GM23338 (cell line): ENCODE results near the gene JAM2. TPM values are rescaled to one million over a fixed set of nuclear protein-coding genes. Genes with fewer than 3 reads are reported as not detected.

Source experiments
- ATAC-seq: fragments of 200-7000 bp; cut with Tn5 transposase; 3 replicates; pipeline ENCODE4 v1.9.1; 2020
- DNase-seq: peaks from one replicate; pipeline ENCODE4 v3.0.0-alpha.2; 2015; ENCODE audit warnings: low spot score
- H2AFZ ChIP-seq: fragments of 200-600 bp; sonication (generic); 2 replicates; pipeline ENCODE4 v1.8.0; 2016; ENCODE audit warnings: antibody characterized with exemption, mild to moderate bottlenecking, moderate library complexity
- H3F3A ChIP-seq: fragments of 200-600 bp; sonication (generic); replicated peaks from 2 replicates; pipeline ENCODE4 v1.8.0; 2017; ENCODE audit warnings: antibody characterized with exemption, mixed run types, low read depth
- H3K27ac ChIP-seq: fragments of 200-600 bp; sonication (generic); 2 replicates; pipeline ENCODE4 v1.6.1; 2016; ENCODE audit warnings: low read depth
- H3K27me3 ChIP-seq: fragments of 200-600 bp; sonication (generic); 2 replicates; pipeline ENCODE4 v1.8.0; 2016; ENCODE audit warnings: mild to moderate bottlenecking, mixed run types, moderate library complexity; ENCODE audit not compliant: insufficient read depth
- H3K36me3 ChIP-seq: fragments of 200-600 bp; sonication (generic); 2 replicates; pipeline ENCODE4 v1.8.0; 2016; ENCODE audit warnings: mild to moderate bottlenecking; ENCODE audit not compliant: insufficient read depth
- H3K4me1 ChIP-seq: fragments of 200-600 bp; sonication (generic); 2 replicates; pipeline ENCODE4 v1.8.0; 2016; ENCODE audit warnings: mild to moderate bottlenecking, moderate library complexity; ENCODE audit not compliant: insufficient read depth
- H3K4me2 ChIP-seq: fragments of 200-600 bp; sonication (generic); 2 replicates; pipeline ENCODE4 v1.7.1; 2017; ENCODE audit warnings: mixed run types
- H3K4me3 ChIP-seq: fragments of 200-600 bp; sonication (generic); 2 replicates; pipeline ENCODE4 v1.6.1; 2016; ENCODE audit warnings: mixed run types
- H3K79me2 ChIP-seq: fragments of 200-600 bp; sonication (generic); replicated peaks from 2 replicates; pipeline ENCODE4 v1.8.0; 2017; ENCODE audit warnings: mild to moderate bottlenecking; ENCODE audit not compliant: insufficient read depth
- H3K9me2 ChIP-seq: fragments of 200-600 bp; sonication (generic); 2 replicates; pipeline ENCODE4 v1.8.0; 2017; ENCODE audit not compliant: insufficient read depth
- H4K20me1 ChIP-seq: fragments of 200-600 bp; sonication (generic); replicated peaks from 2 replicates; pipeline ENCODE4 v1.8.0; 2017; ENCODE audit warnings: mild to moderate bottlenecking; ENCODE audit not compliant: insufficient read depth
- H3K27ac Mint-ChIP-seq: 2 replicates; pipeline ENCODE4 v1.8.0; 2020; ENCODE audit warnings: inconsistent platforms, mild to moderate bottlenecking, moderate library complexity, mixed read lengths
- H3K27me3 Mint-ChIP-seq: 3 replicates; pipeline ENCODE4 v1.8.0; 2022; ENCODE audit warnings: low read depth, mild to moderate bottlenecking, moderate library complexity, mixed read lengths, inconsistent platforms; ENCODE audit not compliant: insufficient read depth, poor library complexity
- H3K36me3 Mint-ChIP-seq: 3 replicates; pipeline ENCODE4 v1.8.0; 2021; ENCODE audit warnings: low read depth, mild to moderate bottlenecking, inconsistent platforms, moderate library complexity, mixed read lengths
- H3K4me1 Mint-ChIP-seq: 3 replicates; pipeline ENCODE4 v1.8.0; 2020; ENCODE audit warnings: mild to moderate bottlenecking, inconsistent platforms, mixed read lengths
- H3K4me3 Mint-ChIP-seq: 3 replicates; pipeline ENCODE4 v1.8.0; 2021; ENCODE audit warnings: moderate library complexity, mild to moderate bottlenecking, inconsistent platforms, mixed read lengths
- H3K9me3 Mint-ChIP-seq: 3 replicates; pipeline ENCODE4 v1.8.0; 2020; ENCODE audit warnings: moderate library complexity, mild to moderate bottlenecking, inconsistent platforms, mixed read lengths
- CREB1 ChIP-seq: fragments of 250-450 bp; sonication (Bioruptor Pico); IDR thresholded peaks from 2 replicates; pipeline ENCODE4 v1.5.0; 2020; ENCODE audit warnings: low read depth, mild to moderate bottlenecking, moderate library complexity
- NANOG ChIP-seq: IDR thresholded peaks from 2 replicates; pipeline ENCODE4 v1.6.1; 2016; ENCODE audit warnings: antibody characterized with exemption, borderline replicate concordance
- POLR2AphosphoS5 ChIP-seq: IDR thresholded peaks from 2 replicates; pipeline ENCODE4 v1.6.1; 2016; ENCODE audit warnings: antibody characterized with exemption, low read depth
- STAT1 ChIP-seq: IDR thresholded peaks from one replicate; pipeline ENCODE4 v1.6.1; 2016; ENCODE audit warnings: antibody characterized with exemption; ENCODE audit not compliant: unreplicated experiment
- ZNF331 ChIP-seq: fragments of 250-450 bp; sonication (Bioruptor Pico); IDR thresholded peaks from 2 replicates; pipeline ENCODE4 v1.5.0; 2020; ENCODE audit warnings: low read depth, mild to moderate bottlenecking, moderate library complexity
- polyA plus RNA-seq: library from polyadenylated mRNA; unstranded; fragments of >200 nt; fragmentation: Nextera tagmentation; extraction: Ambion mirVana; gene quantifications from 2 replicates; pipeline ENCODE4 v1.2.1, GENCODE V29; 2016
- total RNA-seq: library from RNA; depleted of rRNA; stranded (reverse); fragments of >200 nt; shearing (Covaris generic); gene quantifications from 2 replicates; pipeline ENCODE4 v1.2.3, GENCODE V29; 2014
- TF ChIP-seq, protein P1 (sequence below): fragments of 250-450 bp; sonication (Bioruptor Pico); IDR thresholded peaks from 2 replicates; pipeline ENCODE4 v1.5.0; 2020; ENCODE audit warnings: mild to moderate bottlenecking, moderate library complexity
- TF ChIP-seq, protein P2 (sequence below): IDR thresholded peaks from one replicate; pipeline ENCODE4 v1.6.1; 2018; ENCODE audit warnings: antibody characterized with exemption; ENCODE audit not compliant: unreplicated experiment
- TF ChIP-seq, protein P3 (sequence below), 2 experiments: fragments of 200-600 bp in 1 of 2; sonication (generic) in 1 of 2; conservative IDR thresholded peaks; 2 replicates each; pipeline versions ENCODE4 v1.5.1 to v1.6.1; 2016 to 2017; ENCODE audit warnings: antibody characterized with exemption in 2 of 2, low read depth in 2 of 2, mild to moderate bottlenecking in 2 of 2, moderate library complexity in 1 of 2

The JAM2 gene
- total and polyA plus RNA-seq, 2 experiments from 2014 or later: 4.9 to 14.6 TPM

DNA sequence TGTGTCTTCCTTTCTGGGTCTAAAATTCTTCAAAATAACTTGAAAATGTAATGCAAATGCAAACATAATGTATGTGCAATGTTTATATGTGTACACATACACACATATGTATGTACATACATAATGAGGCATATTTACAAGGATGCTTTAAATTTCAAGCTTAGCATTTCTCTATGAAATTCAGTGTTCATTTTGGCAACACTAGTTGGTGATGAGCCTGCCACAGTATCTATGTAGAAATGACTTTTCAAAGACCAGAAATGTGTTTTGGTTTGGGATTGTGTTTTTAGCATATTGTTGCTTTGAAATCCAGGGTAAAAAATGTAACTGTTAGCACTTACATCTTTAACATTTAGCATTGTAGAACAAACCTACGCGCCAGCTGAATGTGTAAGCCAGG is 105.8 kb downstream of the JAM2 start (continued):
- TF ChIP-seq, protein P1, sequence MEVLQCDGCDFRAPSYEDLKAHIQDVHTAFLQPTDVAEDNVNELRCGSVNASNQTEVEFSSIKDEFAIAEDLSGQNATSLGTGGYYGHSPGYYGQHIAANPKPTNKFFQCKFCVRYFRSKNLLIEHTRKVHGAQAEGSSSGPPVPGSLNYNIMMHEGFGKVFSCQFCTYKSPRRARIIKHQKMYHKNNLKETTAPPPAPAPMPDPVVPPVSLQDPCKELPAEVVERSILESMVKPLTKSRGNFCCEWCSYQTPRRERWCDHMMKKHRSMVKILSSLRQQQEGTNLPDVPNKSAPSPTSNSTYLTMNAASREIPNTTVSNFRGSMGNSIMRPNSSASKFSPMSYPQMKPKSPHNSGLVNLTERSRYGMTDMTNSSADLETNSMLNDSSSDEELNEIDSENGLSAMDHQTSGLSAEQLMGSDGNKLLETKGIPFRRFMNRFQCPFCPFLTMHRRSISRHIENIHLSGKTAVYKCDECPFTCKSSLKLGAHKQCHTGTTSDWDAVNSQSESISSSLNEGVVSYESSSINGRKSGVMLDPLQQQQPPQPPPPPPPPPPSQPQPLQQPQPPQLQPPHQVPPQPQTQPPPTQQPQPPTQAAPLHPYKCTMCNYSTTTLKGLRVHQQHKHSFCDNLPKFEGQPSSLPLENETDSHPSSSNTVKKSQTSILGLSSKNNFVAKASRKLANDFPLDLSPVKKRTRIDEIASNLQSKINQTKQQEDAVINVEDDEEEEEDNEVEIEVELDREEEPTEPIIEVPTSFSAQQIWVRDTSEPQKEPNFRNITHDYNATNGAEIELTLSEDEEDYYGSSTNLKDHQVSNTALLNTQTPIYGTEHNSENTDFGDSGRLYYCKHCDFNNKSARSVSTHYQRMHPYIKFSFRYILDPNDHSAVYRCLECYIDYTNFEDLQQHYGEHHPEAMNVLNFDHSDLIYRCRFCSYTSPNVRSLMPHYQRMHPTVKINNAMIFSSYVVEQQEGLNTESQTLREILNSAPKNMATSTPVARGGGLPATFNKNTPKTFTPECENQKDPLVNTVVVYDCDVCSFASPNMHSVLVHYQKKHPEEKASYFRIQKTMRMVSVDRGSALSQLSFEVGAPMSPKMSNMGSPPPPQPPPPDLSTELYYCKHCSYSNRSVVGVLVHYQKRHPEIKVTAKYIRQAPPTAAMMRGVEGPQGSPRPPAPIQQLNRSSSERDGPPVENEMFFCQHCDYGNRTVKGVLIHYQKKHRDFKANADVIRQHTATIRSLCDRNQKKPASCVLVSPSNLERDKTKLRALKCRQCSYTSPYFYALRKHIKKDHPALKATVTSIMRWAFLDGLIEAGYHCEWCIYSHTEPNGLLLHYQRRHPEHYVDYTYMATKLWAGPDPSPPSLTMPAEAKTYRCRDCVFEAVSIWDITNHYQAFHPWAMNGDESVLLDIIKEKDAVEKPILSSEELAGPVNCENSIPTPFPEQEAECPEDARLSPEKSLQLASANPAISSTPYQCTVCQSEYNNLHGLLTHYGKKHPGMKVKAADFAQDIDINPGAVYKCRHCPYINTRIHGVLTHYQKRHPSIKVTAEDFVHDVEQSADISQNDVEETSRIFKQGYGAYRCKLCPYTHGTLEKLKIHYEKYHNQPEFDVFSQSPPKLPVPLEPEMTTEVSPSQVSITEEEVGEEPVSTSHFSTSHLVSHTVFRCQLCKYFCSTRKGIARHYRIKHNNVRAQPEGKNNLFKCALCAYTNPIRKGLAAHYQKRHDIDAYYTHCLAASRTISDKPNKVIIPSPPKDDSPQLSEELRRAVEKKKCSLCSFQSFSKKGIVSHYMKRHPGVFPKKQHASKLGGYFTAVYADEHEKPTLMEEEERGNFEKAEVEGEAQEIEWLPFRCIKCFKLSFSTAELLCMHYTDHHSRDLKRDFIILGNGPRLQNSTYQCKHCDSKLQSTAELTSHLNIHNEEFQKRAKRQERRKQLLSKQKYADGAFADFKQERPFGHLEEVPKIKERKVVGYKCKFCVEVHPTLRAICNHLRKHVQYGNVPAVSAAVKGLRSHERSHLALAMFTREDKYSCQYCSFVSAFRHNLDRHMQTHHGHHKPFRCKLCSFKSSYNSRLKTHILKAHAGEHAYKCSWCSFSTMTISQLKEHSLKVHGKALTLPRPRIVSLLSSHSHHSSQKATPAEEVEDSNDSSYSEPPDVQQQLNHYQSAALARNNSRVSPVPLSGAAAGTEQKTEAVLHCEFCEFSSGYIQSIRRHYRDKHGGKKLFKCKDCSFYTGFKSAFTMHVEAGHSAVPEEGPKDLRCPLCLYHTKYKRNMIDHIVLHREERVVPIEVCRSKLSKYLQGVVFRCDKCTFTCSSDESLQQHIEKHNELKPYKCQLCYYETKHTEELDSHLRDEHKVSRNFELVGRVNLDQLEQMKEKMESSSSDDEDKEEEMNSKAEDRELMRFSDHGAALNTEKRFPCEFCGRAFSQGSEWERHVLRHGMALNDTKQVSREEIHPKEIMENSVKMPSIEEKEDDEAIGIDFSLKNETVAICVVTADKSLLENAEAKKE (CRISPR knock-in tag): no peak
- TF ChIP-seq CREB1 (CRISPR knock-in tag) (no peak), NANOG (no peak)
- TF ChIP-seq, protein P2, sequence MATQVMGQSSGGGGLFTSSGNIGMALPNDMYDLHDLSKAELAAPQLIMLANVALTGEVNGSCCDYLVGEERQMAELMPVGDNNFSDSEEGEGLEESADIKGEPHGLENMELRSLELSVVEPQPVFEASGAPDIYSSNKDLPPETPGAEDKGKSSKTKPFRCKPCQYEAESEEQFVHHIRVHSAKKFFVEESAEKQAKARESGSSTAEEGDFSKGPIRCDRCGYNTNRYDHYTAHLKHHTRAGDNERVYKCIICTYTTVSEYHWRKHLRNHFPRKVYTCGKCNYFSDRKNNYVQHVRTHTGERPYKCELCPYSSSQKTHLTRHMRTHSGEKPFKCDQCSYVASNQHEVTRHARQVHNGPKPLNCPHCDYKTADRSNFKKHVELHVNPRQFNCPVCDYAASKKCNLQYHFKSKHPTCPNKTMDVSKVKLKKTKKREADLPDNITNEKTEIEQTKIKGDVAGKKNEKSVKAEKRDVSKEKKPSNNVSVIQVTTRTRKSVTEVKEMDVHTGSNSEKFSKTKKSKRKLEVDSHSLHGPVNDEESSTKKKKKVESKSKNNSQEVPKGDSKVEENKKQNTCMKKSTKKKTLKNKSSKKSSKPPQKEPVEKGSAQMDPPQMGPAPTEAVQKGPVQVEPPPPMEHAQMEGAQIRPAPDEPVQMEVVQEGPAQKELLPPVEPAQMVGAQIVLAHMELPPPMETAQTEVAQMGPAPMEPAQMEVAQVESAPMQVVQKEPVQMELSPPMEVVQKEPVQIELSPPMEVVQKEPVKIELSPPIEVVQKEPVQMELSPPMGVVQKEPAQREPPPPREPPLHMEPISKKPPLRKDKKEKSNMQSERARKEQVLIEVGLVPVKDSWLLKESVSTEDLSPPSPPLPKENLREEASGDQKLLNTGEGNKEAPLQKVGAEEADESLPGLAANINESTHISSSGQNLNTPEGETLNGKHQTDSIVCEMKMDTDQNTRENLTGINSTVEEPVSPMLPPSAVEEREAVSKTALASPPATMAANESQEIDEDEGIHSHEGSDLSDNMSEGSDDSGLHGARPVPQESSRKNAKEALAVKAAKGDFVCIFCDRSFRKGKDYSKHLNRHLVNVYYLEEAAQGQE: no peak

DNA sequence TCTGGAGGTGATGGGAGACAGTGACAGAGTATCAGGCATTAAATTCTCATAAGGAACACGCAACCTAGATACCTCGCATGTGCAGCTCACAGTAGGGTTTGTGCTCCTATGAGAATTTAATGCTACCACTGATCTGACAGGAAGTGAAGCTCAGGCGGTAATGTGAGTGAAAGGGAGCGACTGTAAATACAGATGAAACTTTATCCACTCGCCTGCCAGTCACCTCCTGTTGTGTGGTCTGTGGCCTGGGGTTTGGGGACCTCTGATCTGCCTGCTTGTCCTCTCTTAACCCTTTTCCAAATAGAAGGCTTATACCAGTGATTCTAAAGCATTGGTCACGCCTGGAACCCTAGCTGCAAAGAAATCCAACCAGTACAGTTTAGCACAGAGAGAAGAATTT is 111.0 kb downstream of the JAM2 start:
- no peak for DNase-seq
- no peaks in the 10 kb centered on the region for H3K27me3 ChIP-seq
- H3K9me2 ChIP-seq: no peaks in the 10 kb centered on the region
- Mint-ChIP-seq H3K27me3 (no peaks in the 10 kb centered on the region), H3K36me3 (peaks cover 12% of the 10 kb centered on the region; the same call in 2 of the 3 replicates), H3K9me3 (no peaks in the 10 kb centered on the region), H3K4me1 (no peaks in the 10 kb centered on the region), H3K4me3 (no peak overlapping the region), H3K27ac (no peak overlapping the region)
- no peaks in the 10 kb centered on the region for H3F3A ChIP-seq
- ATAC-seq: no peak
- H3K27ac ChIP-seq: no peak overlapping the region
- H3K4me3 ChIP-seq: no peak overlapping the region
- H3K4me1 ChIP-seq: no peaks in the 10 kb centered on the region
- H2AFZ ChIP-seq: no peak overlapping the region
- H3K4me2 ChIP-seq: no peak overlapping the region
- peaks cover 14% of the 10 kb centered on the region; the same call in 1 of the 2 replicates for H3K36me3 ChIP-seq
- H4K20me1 ChIP-seq: 0 out of 2 replicates have a peak, but pooled peaks cover 3% of the 10 kb centered on the region
- H3K79me2 ChIP-seq: no peaks in the 10 kb centered on the region
- TF ChIP-seq, protein P3, sequence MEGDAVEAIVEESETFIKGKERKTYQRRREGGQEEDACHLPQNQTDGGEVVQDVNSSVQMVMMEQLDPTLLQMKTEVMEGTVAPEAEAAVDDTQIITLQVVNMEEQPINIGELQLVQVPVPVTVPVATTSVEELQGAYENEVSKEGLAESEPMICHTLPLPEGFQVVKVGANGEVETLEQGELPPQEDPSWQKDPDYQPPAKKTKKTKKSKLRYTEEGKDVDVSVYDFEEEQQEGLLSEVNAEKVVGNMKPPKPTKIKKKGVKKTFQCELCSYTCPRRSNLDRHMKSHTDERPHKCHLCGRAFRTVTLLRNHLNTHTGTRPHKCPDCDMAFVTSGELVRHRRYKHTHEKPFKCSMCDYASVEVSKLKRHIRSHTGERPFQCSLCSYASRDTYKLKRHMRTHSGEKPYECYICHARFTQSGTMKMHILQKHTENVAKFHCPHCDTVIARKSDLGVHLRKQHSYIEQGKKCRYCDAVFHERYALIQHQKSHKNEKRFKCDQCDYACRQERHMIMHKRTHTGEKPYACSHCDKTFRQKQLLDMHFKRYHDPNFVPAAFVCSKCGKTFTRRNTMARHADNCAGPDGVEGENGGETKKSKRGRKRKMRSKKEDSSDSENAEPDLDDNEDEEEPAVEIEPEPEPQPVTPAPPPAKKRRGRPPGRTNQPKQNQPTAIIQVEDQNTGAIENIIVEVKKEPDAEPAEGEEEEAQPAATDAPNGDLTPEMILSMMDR (conservative IDR thresholded peaks at IDR 0.05; ENCODE audit: low read depth in 2 of 2): no peak
- no peak for TF ChIP-seq POLR2AphosphoS5
- TF ChIP-seq STAT1: no peak
- TF ChIP-seq CREB1 (CRISPR knock-in tag): no peak
- TF ChIP-seq, protein P2: no peak
- no peak for TF ChIP-seq ZNF331
